Myocyte (in vitro differentiated cells): ENCODE data around the gene MTLN. TPM values are rescaled to one million over a fixed set of nuclear protein-coding genes. Genes with fewer than 3 reads are reported as not detected.
"Not testable (repeated sequence)": the region's sequence is repeated elsewhere in the genome, so short reads cannot be mapped to it uniquely, and the experiment has no call there.

ENCODE experiments used
- DNase-seq: peaks from one replicate; pipeline ENCODE4 v3.0.0-alpha.2; 2012; ENCODE audit warnings: low read depth
- total RNA-seq: library from RNA; depleted of rRNA; stranded (reverse); fragments of >200 nt; gene quantifications from 2 replicates; pipeline ENCODE4 v1.2.3, GENCODE V29; 2014

Gene MTLN
- total RNA-seq, 1 donor from 2014 or later: 49.7 TPM

DNA sequence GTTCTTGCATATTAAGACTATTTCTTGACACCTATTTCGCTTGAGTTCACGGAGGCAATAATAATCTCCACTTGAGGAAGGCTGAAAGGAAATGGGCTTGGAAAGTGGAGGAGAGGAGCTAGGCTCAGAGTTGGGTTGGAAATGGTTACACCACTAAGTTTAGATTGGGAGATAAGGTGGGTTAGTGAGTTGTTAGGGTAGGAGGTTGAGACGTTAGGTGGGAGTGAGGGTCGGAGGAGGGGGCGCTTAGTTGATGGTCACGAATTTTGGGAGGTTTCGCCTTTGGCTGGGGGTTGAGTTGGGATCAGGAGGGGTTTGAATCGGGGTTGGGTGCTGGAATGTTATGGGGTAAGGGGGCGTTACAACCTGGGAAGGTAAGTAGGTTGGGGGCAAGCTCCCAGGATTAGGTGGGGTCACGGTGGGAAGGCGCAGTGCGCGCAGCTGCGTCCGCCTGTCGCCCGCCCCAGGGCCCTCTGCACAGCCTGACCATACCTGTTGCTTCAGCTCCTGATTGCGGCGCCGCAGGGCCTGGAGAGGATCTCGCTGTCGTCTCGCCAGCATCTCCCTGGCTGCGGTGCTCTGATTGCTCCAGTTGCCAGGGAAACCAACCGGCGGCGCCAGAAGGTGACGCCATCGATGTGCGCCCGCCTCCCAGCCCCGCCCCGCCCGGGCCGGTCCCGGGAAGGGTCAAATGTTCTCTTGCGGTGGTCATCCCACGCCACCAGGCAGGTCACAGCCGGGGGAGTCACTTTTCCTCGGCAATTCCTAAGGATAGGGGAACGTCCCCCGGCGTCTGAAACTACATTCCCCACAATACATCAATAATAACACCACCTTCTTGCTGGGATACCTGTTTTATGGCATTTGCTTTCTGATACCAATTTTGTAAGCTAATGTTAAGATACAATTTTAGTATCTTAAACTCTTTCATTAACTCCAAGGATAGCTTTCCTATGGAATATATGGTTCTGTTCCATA, 7.7 kb downstream of the MTLN start, which contains the start of gene NPHP1:
NPHP1 (minus strand) TSS at position 606 of the 978 bp plus-strand sequence; CDS start at position 561, 45 bp downstream.
- DNase-seq: peak; percentile 86

DNA sequence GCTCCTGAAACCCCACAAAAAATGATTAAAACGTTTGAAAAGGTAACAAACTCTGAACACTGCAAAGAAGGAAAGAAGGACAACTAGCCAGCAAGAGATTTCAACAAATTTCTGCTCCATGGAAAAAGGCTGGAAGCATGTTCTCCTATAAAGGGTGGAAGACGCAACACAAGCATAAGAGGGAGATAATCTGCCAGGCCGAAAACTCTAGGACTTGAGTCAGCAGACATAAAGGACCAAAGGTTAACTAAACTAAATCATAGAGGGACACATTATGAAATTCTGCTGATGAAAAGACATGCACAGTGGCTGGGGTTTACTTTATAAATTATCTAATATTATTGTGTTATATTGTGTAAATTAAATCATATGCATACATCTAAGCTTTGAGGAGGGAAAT, 14.3 kb downstream of the MTLN start:
- DNase-seq: no peak

DNA sequence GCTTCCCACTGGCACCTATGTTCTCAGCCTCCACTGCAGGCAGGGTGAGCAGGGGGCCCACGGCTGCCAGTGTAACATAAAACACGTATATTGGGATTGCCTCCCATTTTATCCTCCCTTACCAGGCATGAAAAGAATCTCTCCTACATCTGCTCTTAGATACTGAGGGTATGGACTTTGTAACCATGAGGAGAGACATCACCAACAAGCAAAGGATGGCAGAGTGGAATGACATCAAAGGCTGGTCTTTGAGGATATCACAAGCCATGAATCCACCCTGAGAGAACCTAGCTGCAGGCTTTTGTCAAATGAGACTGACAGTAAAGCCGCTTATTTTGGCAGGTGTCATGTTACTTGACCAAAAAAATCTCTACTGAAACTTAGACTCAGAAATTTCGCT, 14.9 kb downstream of the MTLN start:
- DNase-seq: no peak

DNA sequence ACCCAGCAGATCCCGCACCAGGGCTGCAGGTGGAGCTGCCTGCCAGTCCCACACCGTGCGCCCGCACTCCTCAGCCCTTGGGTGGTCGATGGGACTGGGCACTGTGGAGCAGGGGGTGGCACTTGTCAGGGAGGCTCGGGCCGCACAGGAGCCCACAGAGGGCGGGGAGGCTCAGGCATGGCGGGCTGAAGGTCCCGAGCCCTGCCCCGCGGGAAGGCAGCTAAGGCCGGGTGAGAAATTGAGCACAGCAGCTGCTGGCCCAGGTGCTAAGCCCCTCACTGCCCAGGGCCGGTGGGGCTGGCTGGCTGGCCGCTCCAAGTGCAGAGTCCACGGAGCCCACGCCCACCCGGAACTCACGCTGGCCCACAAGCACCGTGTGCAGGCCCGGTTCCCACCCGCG, 22.2 kb downstream of the MTLN start:
- not testable (repeated sequence) for DNase-seq

DNA sequence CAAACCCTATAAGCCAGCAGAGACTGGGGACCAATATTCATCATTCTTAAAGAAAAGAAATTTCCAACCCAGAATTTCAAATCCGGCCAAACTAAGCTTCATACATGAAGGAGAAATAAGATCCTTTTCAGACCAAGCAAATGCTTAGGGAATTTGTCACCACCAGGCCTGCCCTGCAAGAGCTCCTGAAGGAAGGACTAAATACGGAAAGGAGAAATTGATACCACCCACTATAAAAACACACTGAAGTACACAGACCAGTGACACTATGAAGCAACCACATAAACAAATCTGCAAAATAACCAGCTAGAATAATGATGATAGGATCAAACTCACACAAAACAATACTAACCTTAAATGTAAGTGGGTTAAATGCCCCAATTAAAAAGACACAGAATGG, 29.9 kb downstream of the MTLN start:
- no peak for DNase-seq

DNA sequence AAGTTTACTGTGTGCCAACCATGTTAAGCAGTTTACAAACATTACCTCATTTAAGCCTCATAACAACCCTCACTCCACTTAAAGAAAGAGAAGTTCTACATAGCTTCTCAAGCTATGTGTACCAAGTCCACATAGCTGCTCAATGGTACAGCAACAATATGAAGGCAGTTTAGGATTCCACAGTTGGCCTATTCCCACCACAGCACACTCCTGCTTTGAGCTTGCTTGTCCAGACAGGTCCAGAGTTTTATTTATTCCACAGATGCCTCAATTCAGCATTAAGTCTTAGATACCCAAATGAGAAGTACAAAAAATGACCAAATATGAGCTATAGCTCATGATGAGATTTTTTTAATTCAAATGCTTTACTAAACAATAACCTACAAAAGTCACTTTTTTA, 32.3 kb downstream of the MTLN start:
- DNase-seq: no peak

DNA sequence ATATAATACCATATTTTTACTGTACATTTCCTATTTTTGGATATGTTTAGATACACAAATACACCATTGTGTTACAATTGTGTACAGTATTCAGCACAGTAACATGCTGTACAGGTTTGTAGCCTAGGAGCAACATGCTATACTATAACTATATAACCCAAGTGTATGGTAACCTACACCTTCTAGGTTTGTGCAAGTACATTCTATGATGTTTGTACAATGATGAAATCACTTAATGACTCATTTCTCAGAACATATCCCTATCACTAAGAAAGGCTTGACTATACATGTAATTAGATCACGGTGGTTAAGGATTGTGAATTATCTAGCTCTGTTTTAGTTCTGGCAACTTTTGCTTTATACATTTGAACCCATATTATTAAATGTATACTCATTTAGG, 38.8 kb downstream of the MTLN start:
- DNase-seq: no peak

DNA sequence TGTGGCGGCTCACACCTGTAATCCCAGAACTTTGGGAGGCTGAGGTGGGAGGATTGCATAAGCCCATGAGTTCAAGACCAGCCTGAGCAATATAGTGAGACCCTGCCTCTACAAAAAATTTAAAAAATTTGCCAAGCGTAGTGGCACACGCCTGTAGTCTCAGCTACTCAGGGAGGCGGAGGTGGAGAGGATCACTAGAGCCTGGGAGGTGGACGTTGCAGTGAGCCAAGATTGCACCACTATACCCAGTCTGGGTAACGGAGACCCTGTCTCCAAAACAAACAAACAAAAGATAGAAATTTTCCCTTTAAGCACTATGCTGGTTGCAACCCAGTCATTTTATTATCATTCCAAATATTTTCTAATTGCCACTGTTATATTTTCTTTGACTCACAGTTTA, 39.8 kb downstream of the MTLN start:
- no peak for DNase-seq

DNA sequence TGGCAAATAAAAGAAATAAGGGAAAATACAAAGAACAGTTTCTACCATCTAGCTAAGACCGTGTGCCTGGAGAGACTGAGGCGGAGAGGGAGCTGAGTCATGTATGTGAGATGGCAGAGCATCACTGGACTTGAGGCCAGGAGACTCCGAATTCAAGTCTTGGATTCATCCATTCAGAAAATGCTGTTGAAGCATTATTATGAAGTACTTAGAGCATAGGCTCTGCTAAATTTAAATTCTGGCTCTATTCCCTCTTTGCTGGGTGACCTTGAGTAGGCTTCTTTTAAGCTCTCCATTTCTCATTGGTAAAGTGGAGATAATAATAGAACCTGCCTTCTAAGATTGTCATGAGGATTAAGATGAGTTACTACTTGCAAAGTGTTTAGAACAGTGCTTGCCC, 42.2 kb downstream of the MTLN start:
- DNase-seq: peak; percentile 28

DNA sequence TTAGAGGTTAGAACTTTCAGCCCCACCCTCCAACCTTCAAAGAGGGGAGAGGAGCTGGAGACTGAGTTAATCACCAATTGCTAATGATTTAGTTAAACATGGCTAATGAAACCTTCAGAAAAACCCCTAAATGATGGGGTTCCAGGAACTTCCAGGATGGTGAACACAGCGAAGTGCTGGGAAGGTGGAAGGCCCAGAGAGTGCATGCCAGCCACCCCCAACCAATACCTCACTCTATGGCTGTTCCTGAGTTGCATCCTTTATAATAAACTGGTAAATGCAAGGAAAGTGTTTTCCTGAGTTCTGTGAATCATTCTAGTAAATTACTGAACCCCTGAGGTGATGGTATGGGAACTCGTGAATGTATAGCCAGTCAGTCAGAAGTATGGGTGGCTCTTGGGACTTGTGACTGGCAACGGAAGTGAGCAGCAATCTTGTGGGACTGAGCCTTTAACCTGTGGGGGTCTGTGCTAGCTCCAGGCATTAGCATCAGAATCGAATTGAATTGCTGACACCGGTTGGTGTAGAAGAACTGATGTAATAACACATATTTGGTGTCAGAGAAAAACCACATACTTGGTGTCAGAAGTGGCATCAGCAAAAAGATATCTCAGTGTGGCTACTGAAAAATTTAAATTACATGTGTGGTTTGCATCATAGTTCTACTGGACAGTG, 44.9 kb downstream of the MTLN start:
- peak; percentile 9 for DNase-seq

DNA sequence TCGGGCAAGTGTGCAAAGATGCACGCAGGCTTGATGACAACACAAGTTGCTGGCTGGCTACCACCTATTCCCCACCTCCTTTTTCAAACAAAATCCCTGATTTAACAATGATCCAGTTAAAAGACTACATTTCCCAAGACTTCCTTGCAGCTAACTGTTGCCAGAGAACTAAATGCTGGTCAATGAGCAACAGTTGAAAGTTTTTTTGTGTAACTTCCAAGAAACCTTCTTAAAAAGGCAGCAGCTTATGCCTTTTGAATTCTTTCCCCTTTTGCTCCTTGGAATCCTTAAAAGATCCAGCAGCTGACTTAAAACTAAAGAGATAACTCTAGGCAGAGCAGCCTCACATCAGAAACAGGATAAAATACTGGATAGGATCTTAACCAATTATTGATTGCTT, 46.1 kb downstream of the MTLN start:
- DNase-seq: no peak

Other genes starting within 250 kb of the MTLN start
- gene MALL, start 96.7 kb downstream of the MTLN start, total RNA-seq: 0.16 TPM in 1 of 2 replicates, not detected in the other
- gene NPHP1, start 7.5 kb downstream of the MTLN start, total RNA-seq: 3.4 and 5.5 TPM in 2 replicates